OCI-LY3 (cell line): ENCODE results near the gene TGFBRAP1.

Source experiments
- CTCF ChIP-seq: fragments of 200-600, 300-600 bp; sonication (generic); IDR thresholded peaks from 2 replicates; pipeline ENCODE4 v1.5.1; 2014; ENCODE audit warnings: antibody characterized with exemption, low read length, low read depth
- EZH2phosphoT487 ChIP-seq: fragments of 200-600 bp; shearing (Covaris generic); IDR thresholded peaks from 2 replicates; pipeline ENCODE4 v1.6.1; 2018; ENCODE audit warnings: antibody characterized with exemption, mixed run types, low read depth

- TF ChIP-seq CTCF (no peak), EZH2phosphoT487 (no peak)
Measured at GRCh38 chr2:105317937-105318336, 11.6 kb downstream of the TGFBRAP1 start.
